GM10266 (cell line): ENCODE measurements around the gene KIAA1217.
"Not testable (repeated sequence)": the region's sequence is repeated elsewhere in the genome, so short reads cannot be mapped to it uniquely, and the experiment has no call there.

Source experiments
- DNase-seq: peaks from one replicate; pipeline ENCODE4 v3.0.0; 2012; ENCODE audit errors: extremely low spot score
- CTCF ChIP-seq: IDR thresholded peaks from 2 replicates; pipeline ENCODE4 v1.5.1; 2012; ENCODE audit warnings: mild to moderate bottlenecking, low read depth; ENCODE audit not compliant: control insufficient read depth, insufficient read depth; ENCODE audit errors: missing control alignments

KIAA1217 gene

GRCh38 chr10:24479806-24480205, 270.9 kb downstream of the KIAA1217 start:
- DNase-seq: no peak
- no peak for TF ChIP-seq CTCF

- no peak for TF ChIP-seq CTCF
- no peak for DNase-seq
Observed at GRCh38 chr10:24480447-24480846, 271.5 kb downstream of the KIAA1217 start.

- TF ChIP-seq CTCF: no peak
- DNase-seq: no peak
Observed at GRCh38 chr10:24481241-24481640, 272.3 kb downstream of the KIAA1217 start.

GRCh38 chr10:24482713-24483112, 273.8 kb downstream of the KIAA1217 start:
- DNase-seq: not testable (repeated sequence)

GRCh38 chr10:24483701-24484100, 274.8 kb downstream of the KIAA1217 start:
- TF ChIP-seq CTCF: no peak
- no peak for DNase-seq

- no peak for DNase-seq
- no peak for TF ChIP-seq CTCF
Observed at GRCh38 chr10:24484771-24485170, 275.8 kb downstream of the KIAA1217 start.

- TF ChIP-seq CTCF: no peak
- DNase-seq: no peak
Observed at GRCh38 chr10:24485304-24485703, 276.4 kb downstream of the KIAA1217 start.

- TF ChIP-seq CTCF: no peak
- no peak for DNase-seq
Observed at GRCh38 chr10:24488631-24489030, 279.7 kb downstream of the KIAA1217 start.
